ENCODE measurements around the gene SLCO3A1. TPM values are rescaled to one million over a fixed set of nuclear protein-coding genes. Genes with fewer than 3 reads are reported as not detected.
A peak's percentile ranks its signal among the peaks of the same experiment; 100 is the strongest.

The SLCO3A1 gene
- total and polyA plus RNA-seq, 10 donors = 7.5 to 79.5 (median 40.7) TPM

- Histone ChIP-seq H3K36me3 (no peaks in the 10 kb centered on the region), H3K4me3 (no peak overlapping the region), H3K27me3 (replicated peaks in 1 of 7) (peaks cover 0 to 10% (median 0%) of the 10 kb centered on the region in 7 donors), H3K27ac (peak overlapping the region in 1 of 8 donors; percentile 82), H3K4me1 (peaks cover 24 to 94% (median 51%) of the 10 kb centered on the region in 6 donors), H3K9me3 (no peaks in the 10 kb centered on the region)
- WGBS, 5 donors = 90 to 96% (median 95%) methylated on average over 8 of the region's 8 CpGs
- DNase-seq = no peak
- intact Hi-C loops (cut with DNase I; ENCODE audit: low total_unique reads) = no loop called here
- TF ChIP-seq POLR2A (IDR thresholded peaks at IDR 0.05) (no peak), POLR2AphosphoS5 (IDR thresholded peaks at IDR 0.05) (no peak), CTCF (IDR thresholded peaks at IDR 0.05 in 8 of 11, conservative IDR thresholded peaks at IDR 0.05 in 3 of 11) (no peak)
Observed at GRCh38 chr15:91949361-91949760, 95.9 kb downstream of the SLCO3A1 start.

GRCh38 chr15:91950054-91950453, 96.5 kb downstream of the SLCO3A1 start:
- no peak for DNase-seq
- WGBS, 5 donors = 66 to 96% (median 89%) methylated on average over 4 of the region's 4 CpGs
- Histone ChIP-seq H3K27ac (peak overlapping the region in 2 of 8 donors; percentile 11 to 32), H3K9me3 (no peaks in the 10 kb centered on the region), H3K4me1 (peaks cover 24 to 91% (median 51%) of the 10 kb centered on the region in 6 donors), H3K27me3 (replicated peaks in 1 of 7) (peaks cover 0 to 10% (median 0%) of the 10 kb centered on the region in 7 donors), H3K36me3 (no peaks in the 10 kb centered on the region), H3K4me3 (no peak overlapping the region)
- intact Hi-C loops (cut with DNase I; ENCODE audit: low total_unique reads) = no loop called here
- TF ChIP-seq POLR2A (IDR thresholded peaks at IDR 0.05) = no peak
- no peak for TF ChIP-seq CTCF (IDR thresholded peaks at IDR 0.05 in 8 of 11, conservative IDR thresholded peaks at IDR 0.05 in 3 of 11)
- TF ChIP-seq POLR2AphosphoS5 (IDR thresholded peaks at IDR 0.05) = no peak

- DNase-seq = no peak
- Histone ChIP-seq H3K27ac (no peak overlapping the region), H3K4me3 (no peak overlapping the region), H3K9me3 (no peaks in the 10 kb centered on the region), H3K4me1 (peaks cover 24 to 91% (median 51%) of the 10 kb centered on the region in 6 donors), H3K36me3 (no peaks in the 10 kb centered on the region), H3K27me3 (replicated peaks in 1 of 7) (peaks cover 0 to 10% (median 0%) of the 10 kb centered on the region in 7 donors)
- intact Hi-C loops (cut with DNase I; ENCODE audit: low total_unique reads) = no loop called here
- WGBS, 5 donors = 62 to 77% (median 72%) methylated on average over 2 of the region's 2 CpGs
- TF ChIP-seq POLR2A (IDR thresholded peaks at IDR 0.05) (no peak), CTCF (IDR thresholded peaks at IDR 0.05 in 8 of 11, conservative IDR thresholded peaks at IDR 0.05 in 3 of 11) (no peak), POLR2AphosphoS5 (IDR thresholded peaks at IDR 0.05) (no peak)
Observed at GRCh38 chr15:91950631-91951329, 97.3 kb downstream of the SLCO3A1 start.

GRCh38 chr15:91952216-91952615, 98.7 kb downstream of the SLCO3A1 start:
- no peak for DNase-seq
- peaks cover 0 to 5% (median 0%) of the 10 kb centered on the region in 7 donors for H3K27me3 ChIP-seq (replicated peaks in 1 of 7)
- intact Hi-C loops (cut with DNase I; ENCODE audit: low total_unique reads) = no loop called here
- no peak overlapping the region for H3K27ac ChIP-seq
- H3K36me3 ChIP-seq = no peaks in the 10 kb centered on the region
- H3K4me3 ChIP-seq = no peak overlapping the region
- no peaks in the 10 kb centered on the region for H3K9me3 ChIP-seq
- peaks cover 14 to 86% (median 41%) of the 10 kb centered on the region in 6 donors for H3K4me1 ChIP-seq
- WGBS, 5 donors = 78 to 96% (median 80%) methylated on average over 1 of the region's 1 CpG
- TF ChIP-seq POLR2AphosphoS5 (IDR thresholded peaks at IDR 0.05) (no peak), CTCF (IDR thresholded peaks at IDR 0.05 in 8 of 11, conservative IDR thresholded peaks at IDR 0.05 in 3 of 11) (no peak), POLR2A (IDR thresholded peaks at IDR 0.05) (no peak)
